ENCODE data around the gene ST3GAL2.

ST3GAL2 gene

GRCh38 chr16:70478912-70479341 is 40.0 kb upstream of the ST3GAL2 start:
- no peak for DNase-seq (ENCODE audit: low read depth)
- no peak overlapping the region for H3K4me3 ChIP-seq (ENCODE audit: low read length)
- TF ChIP-seq CTCF (conservative IDR thresholded peaks at IDR 0.05; ENCODE audit: low read depth, low read length): no peak

- no peak for DNase-seq (ENCODE audit: low read depth)
- TF ChIP-seq CTCF (conservative IDR thresholded peaks at IDR 0.05; ENCODE audit: low read depth, low read length): no peak
- no peak overlapping the region for H3K4me3 ChIP-seq (ENCODE audit: low read length)
Measured at GRCh38 chr16:70478169-70478568, 39.3 kb upstream of the ST3GAL2 start.

- TF ChIP-seq CTCF (conservative IDR thresholded peaks at IDR 0.05; ENCODE audit: low read depth, low read length): no peak
- no peak overlapping the region for H3K4me3 ChIP-seq (ENCODE audit: low read length)
- DNase-seq (ENCODE audit: low read depth): peak; percentile 61
Measured at GRCh38 chr16:70476272-70477020, 37.5 kb upstream of the ST3GAL2 start.

GRCh38 chr16:70475054-70475871 is 36.4 kb upstream of the ST3GAL2 start:
- no peak for DNase-seq (ENCODE audit: low read depth)
- TF ChIP-seq CTCF (conservative IDR thresholded peaks at IDR 0.05; ENCODE audit: low read depth, low read length): no peak
- no peak overlapping the region for H3K4me3 ChIP-seq (ENCODE audit: low read length)

- no peak for DNase-seq (ENCODE audit: low read depth)
- no peak overlapping the region for H3K4me3 ChIP-seq (ENCODE audit: low read length)
- TF ChIP-seq CTCF (conservative IDR thresholded peaks at IDR 0.05; ENCODE audit: low read depth, low read length): no peak
Measured at GRCh38 chr16:70474320-70475053, 35.6 kb upstream of the ST3GAL2 start.

GRCh38 chr16:70473446-70474319 is 34.8 kb upstream of the ST3GAL2 start:
- H3K4me3 ChIP-seq (ENCODE audit: low read length): no peak overlapping the region
- TF ChIP-seq CTCF (conservative IDR thresholded peaks at IDR 0.05; ENCODE audit: low read depth, low read length): no peak
- DNase-seq (ENCODE audit: low read depth): no peak

All from retinal pigment epithelial cell (primary cell).